Body of pancreas (tissue), 4 donors: Measurements from ENCODE around the gene WDR33. TPM values are rescaled to one million over a fixed set of nuclear protein-coding genes. Genes with fewer than 3 reads are reported as not detected.
A peak's percentile ranks its signal among the peaks of the same experiment; 100 is the strongest.

Experiments
- ATAC-seq: fragments of 150-250 bp; one replicate; pipeline ENCODE4 v1.9.1; 2016
- DNase-seq, 4 donors: peaks; one replicate each; pipeline ENCODE4 v3.0.0-alpha.2; 2019
- H3K27ac ChIP-seq, 4 donors: fragments of 200-600 bp; sonication (generic); 1 replicate in 3 of 4; 2 replicates in 1 of 4; pipeline versions ENCODE4 v1.5.1 to v1.6.1; 2016 to 2019; ENCODE audit warnings: mild to moderate bottlenecking in 1 of 4, mixed read lengths in 1 of 4, moderate library complexity in 1 of 4
- H3K27me3 ChIP-seq, 2 donors: fragments of 200-600 bp; sonication (generic); one replicate each; pipeline ENCODE4 v1.6.0; 2016; ENCODE audit warnings: mild to moderate bottlenecking in 1 of 2
- H3K36me3 ChIP-seq, 2 donors: fragments of 200-600 bp; sonication (generic); replicated peaks in 1 of 2; 2 replicates each; pipeline ENCODE4 v1.5.1; 2016; ENCODE audit warnings: low read depth in 2 of 2; ENCODE audit not compliant: insufficient read depth in 1 of 2
- H3K4me1 ChIP-seq: fragments of 200-600 bp; sonication (generic); one replicate; pipeline ENCODE4 v1.6.0; 2016
- H3K4me3 ChIP-seq, 2 donors: fragments of 200-600 bp; sonication (generic); 1 replicate in 1 of 2; 2 replicates in 1 of 2; pipeline ENCODE4 v1.5.1; 2016 to 2019
- H3K9me3 ChIP-seq, 3 donors: fragments of 200-600 bp; sonication (generic); 1 replicate in 2 of 3; 2 replicates in 1 of 3; pipeline ENCODE4 v1.5.1; 2016
- POLR2A ChIP-seq, 3 donors: fragments of 450-650 bp; IDR thresholded peaks; one replicate each; pipeline ENCODE4 v1.6.1; 2016; ENCODE audit warnings: antibody characterized with exemption in 3 of 3, mild to moderate bottlenecking in 2 of 3
- WGBS, 2 donors: methylation state at CpG; one replicate each; pipeline ENCODE4 v1.1.5; 2017; 5-methylcytosine and 5-hydroxymethylcytosine counted together
- intact Hi-C: fragments of 100-400 bp; cut with DNase I; formaldehyde crosslinking; loops from one replicate; pipeline ENCODE4 v1.15.1; 2023
- total RNA-seq, 2 donors: library from RNA; depleted of rRNA; stranded (reverse); fragments of >200 nt; gene quantifications; one replicate each; pipeline ENCODE4 v1.1.0, GENCODE V29; 2016
- TF ChIP-seq, protein P1 (sequence below), 7 experiments: fragments of 450-650 bp in 4 of 7; fragments of 200-600 bp in 3 of 7; sonication (generic) in 3 of 7; IDR thresholded peaks; one replicate each; pipeline ENCODE4 v1.5.1; 2016 to 2019; ENCODE audit warnings: antibody characterized with exemption in 7 of 7

Gene WDR33
- total RNA-seq, 2 donors from 2014 or later: 31.6 to 37.1 TPM

DNA sequence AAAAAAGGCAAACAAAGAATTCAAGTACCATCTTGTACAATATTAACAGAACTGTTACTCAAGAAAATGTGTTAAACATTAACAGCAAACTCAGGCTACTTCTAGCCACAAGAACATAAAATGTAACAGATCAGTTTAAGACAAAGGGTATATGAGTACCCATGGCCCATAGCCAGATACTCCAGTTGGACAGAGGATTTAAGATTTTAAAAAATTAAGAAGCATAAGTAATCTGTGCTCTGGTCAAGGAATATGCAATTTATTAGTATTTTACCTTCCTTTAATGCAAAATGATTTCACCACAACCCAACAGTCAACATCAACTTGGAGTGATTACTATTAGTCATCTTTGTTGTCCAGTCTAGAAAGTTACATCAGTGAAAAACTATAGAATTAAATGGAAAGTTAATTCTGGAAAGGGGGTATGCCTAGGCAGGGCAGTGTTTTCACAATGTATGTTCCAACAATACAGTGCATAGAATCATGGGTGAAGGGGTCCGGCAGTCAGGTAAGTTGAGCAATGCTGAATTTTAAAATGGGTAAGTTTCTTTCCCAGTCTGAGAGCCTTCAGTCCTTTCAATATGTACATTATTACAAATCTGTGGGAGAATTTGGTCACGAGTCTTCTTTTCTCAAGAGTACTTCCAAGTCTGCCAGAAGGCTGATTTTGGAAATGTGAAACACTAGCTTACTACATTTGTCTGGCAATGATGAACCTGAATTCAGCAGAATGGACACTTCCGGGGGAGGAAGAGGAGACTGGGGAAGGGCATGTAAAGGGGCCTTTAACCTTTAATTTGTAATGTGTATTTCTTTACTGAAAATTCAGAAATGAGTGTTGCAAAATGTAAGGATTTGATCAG, 75.2 kb downstream of the WDR33 start:
- intact Hi-C loops: no loop called here
- DNase-seq (no peak), ATAC-seq (peak; percentile 56)
- 71 to 74% methylated on average over 3 of the region's 3 CpGs for WGBS, 2 donors
- Histone ChIP-seq H3K9me3 (no peaks in the 10 kb centered on the region), H3K4me3 (no peak overlapping the region), H3K27me3 (no peaks in the 10 kb centered on the region), H3K36me3 (no peaks in the 10 kb centered on the region), H3K27ac (peak overlapping the region in 2 of 4 donors; percentile 10 to 60), H3K4me1 (peaks cover 52% of the 10 kb centered on the region)
- TF ChIP-seq POLR2A (IDR thresholded peaks at IDR 0.05): no peak
- TF ChIP-seq, protein P1, sequence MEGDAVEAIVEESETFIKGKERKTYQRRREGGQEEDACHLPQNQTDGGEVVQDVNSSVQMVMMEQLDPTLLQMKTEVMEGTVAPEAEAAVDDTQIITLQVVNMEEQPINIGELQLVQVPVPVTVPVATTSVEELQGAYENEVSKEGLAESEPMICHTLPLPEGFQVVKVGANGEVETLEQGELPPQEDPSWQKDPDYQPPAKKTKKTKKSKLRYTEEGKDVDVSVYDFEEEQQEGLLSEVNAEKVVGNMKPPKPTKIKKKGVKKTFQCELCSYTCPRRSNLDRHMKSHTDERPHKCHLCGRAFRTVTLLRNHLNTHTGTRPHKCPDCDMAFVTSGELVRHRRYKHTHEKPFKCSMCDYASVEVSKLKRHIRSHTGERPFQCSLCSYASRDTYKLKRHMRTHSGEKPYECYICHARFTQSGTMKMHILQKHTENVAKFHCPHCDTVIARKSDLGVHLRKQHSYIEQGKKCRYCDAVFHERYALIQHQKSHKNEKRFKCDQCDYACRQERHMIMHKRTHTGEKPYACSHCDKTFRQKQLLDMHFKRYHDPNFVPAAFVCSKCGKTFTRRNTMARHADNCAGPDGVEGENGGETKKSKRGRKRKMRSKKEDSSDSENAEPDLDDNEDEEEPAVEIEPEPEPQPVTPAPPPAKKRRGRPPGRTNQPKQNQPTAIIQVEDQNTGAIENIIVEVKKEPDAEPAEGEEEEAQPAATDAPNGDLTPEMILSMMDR (IDR thresholded peaks at IDR 0.05): no peak

DNA sequence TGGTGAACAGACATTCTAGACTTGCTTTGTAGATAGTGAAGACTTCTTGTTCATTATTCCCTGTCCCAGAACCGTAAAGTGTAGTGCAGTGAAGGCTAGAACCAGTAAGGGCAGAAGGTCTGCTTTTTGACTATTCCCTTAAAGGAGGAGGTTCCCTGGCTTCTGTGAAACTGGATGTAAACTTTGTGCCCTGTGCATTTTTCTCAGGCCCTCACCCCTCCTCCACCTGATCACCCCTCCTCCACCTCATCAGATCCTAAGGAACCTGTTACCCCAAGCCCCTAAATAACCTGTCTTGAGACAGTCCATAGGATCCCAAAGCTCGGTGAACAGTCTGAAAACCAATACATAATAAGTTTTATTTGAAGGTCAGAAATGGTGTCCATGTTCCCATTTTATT, 75.9 kb downstream of the WDR33 start:
- 27 to 34% methylated on average over 2 of the region's 2 CpGs for WGBS, 2 donors
- TF ChIP-seq, protein P1 (IDR thresholded peaks at IDR 0.05): no peak
- TF ChIP-seq POLR2A (IDR thresholded peaks at IDR 0.05): no peak
- intact Hi-C loops: no loop called here
- Histone ChIP-seq H3K4me1 (peaks cover 52% of the 10 kb centered on the region), H3K9me3 (no peaks in the 10 kb centered on the region), H3K27ac (peak overlapping the region in 3 of 4 donors; percentile 8 to 60 (median 48)), H3K36me3 (no peaks in the 10 kb centered on the region), H3K4me3 (no peak overlapping the region), H3K27me3 (no peaks in the 10 kb centered on the region)
- DNase-seq (no peak), ATAC-seq (no peak)

DNA sequence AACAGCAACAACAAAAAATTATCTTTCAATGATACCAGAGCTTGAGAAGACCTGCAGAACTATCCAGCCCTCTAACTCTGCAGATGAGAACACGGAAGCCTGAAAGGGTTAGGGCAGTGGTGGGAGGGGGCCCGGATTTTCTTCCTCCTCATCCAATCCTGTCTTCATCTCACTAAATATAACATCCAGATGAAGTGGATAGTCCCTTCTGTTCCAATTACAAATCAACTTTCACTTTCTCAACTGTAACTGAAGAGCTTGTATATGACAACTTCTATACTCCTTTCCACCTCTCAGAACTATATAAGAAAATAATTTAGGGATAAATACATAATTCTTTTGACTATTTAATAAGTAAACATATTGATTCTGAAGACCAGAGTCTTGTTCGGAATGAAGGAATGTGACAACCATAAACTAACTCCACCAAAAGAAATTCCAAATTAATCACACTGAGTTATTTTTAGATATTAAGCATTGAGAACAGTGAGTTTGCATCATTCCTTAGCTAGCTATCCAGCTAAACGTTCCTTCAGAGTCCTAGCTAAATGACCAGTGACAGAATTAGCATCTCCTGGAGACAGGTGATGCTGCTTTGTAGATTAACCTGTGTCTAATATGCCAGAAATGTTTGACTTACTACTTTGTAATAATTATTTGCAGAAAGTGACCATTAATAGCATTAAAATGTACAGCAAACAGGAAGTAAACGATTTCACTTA, 77.0 kb downstream of the WDR33 start:
- peak; percentile 39 for ATAC-seq
- WGBS, 2 donors: 8 to 14% methylated on average over 5 of the region's 5 CpGs
- peaks cover 52% of the 10 kb centered on the region for H3K4me1 ChIP-seq
- peak overlapping the region; percentile 37 to 60 (median 51) for H3K27ac ChIP-seq
- DNase-seq: no peak
- H3K9me3 ChIP-seq: no peaks in the 10 kb centered on the region
- intact Hi-C loops: no loop called here
- TF ChIP-seq, protein P1 (IDR thresholded peaks at IDR 0.05): no peak
- TF ChIP-seq POLR2A (IDR thresholded peaks at IDR 0.05): no peak
- H3K36me3 ChIP-seq: no peaks in the 10 kb centered on the region
- H3K4me3 ChIP-seq: no peak overlapping the region
- H3K27me3 ChIP-seq: no peaks in the 10 kb centered on the region

- Histone ChIP-seq H3K4me3 (no peak overlapping the region), H3K4me1 (peaks cover 46% of the 10 kb centered on the region), H3K27ac (peak overlapping the region in 3 of 4 donors; percentile 46 to 60 (median 54)), H3K36me3 (no peaks in the 10 kb centered on the region), H3K27me3 (no peaks in the 10 kb centered on the region), H3K9me3 (no peaks in the 10 kb centered on the region)
- no peak for ATAC-seq
- intact Hi-C loops: no loop called here
- no peak for DNase-seq
- no peak for TF ChIP-seq POLR2A (IDR thresholded peaks at IDR 0.05)
- TF ChIP-seq, protein P1 (IDR thresholded peaks at IDR 0.05): no peak
- WGBS, 2 donors: 16 to 18% methylated on average over 6 of the region's 6 CpGs
Observed at GRCh38 chr2:127733113-127733815, 77.7 kb downstream of the WDR33 start.
